ENCODE measurements around the gene PTPRCAP. TPM values are rescaled to one million over a fixed set of nuclear protein-coding genes. Genes with fewer than 3 reads are reported as not detected.

PTPRCAP gene
- total and polyA plus RNA-seq, 2 experiments from 2014 or later, result 3.3 to 3.5 TPM

GRCh38 chr11:67452141-67452952 is 14.9 kb upstream of the PTPRCAP start, which contains the start of gene GPR152:
Gene GPR152, minus strand, starts transcription at chr11:67452729. Its CDS starts 5 bp downstream, at chr11:67452724.
- H3K4me3 Mint-ChIP-seq, result no peak within 1 kb of the TSS
- H3K36me3 Mint-ChIP-seq (ENCODE audit: low read depth), result no peaks in the 10 kb centered on the region
- TF ChIP-seq REST (IDR thresholded peaks at IDR 0.05; ENCODE audit: unreplicated experiment) (no peak), CREB1 (CRISPR knock-in tag; IDR thresholded peaks at IDR 0.05; ENCODE audit: low read depth) (no peak), EZH2 (IDR thresholded peaks at IDR 0.05; ENCODE audit: low read depth, unreplicated experiment) (no peak), ZNF114 (CRISPR knock-in tag; IDR thresholded peaks at IDR 0.05) (no peak), ZNF331 (CRISPR knock-in tag; IDR thresholded peaks at IDR 0.05; ENCODE audit: low read depth) (no peak), POLR2AphosphoS5 (IDR thresholded peaks at IDR 0.05; ENCODE audit: low read depth) (no peak), ETS1 (IDR thresholded peaks at IDR 0.05) (no peak), ZNF462 (CRISPR knock-in tag; IDR thresholded peaks at IDR 0.05) (no peak), NANOG (IDR thresholded peaks at IDR 0.05; ENCODE audit: borderline replicate concordance) (no peak), STAT1 (IDR thresholded peaks at IDR 0.05; ENCODE audit: unreplicated experiment) (no peak), JUNB (IDR thresholded peaks at IDR 0.05; ENCODE audit: unreplicated experiment) (no peak), CTCF (conservative IDR thresholded peaks at IDR 0.05; ENCODE audit: low read depth in 2 of 2) (no peak), EZH2phosphoT487 (IDR thresholded peaks at IDR 0.05; ENCODE audit: unreplicated experiment) (no peak)
- H3K4me1 Mint-ChIP-seq, result no peaks in the 10 kb centered on the region
- Histone ChIP-seq H3K36me3 (ENCODE audit: insufficient read depth) (no peaks in the 10 kb centered on the region), H3K4me2 (no peak within 1 kb of the TSS), H3K9me2 (ENCODE audit: insufficient read depth) (no peaks in the 10 kb centered on the region), H3K4me1 (ENCODE audit: insufficient read depth) (no peaks in the 10 kb centered on the region), H3K79me2 (replicated peaks; ENCODE audit: insufficient read depth) (no peaks in the 10 kb centered on the region), H3K27me3 (ENCODE audit: insufficient read depth) (no peaks in the 10 kb centered on the region), H4K20me1 (replicated peaks; ENCODE audit: insufficient read depth) (no peaks in the 10 kb centered on the region), H3K4me3 (no peak within 1 kb of the TSS), H3F3A (replicated peaks; ENCODE audit: low read depth) (no peaks in the 10 kb centered on the region), H3K27ac (ENCODE audit: low read depth) (no peak within 1 kb of the TSS), H2AFZ (no peak within 1 kb of the TSS)
- H3K27ac Mint-ChIP-seq, result no peak within 1 kb of the TSS
- H3K9me3 Mint-ChIP-seq, result no peaks in the 10 kb centered on the region
- DNase-seq (ENCODE audit: low spot score) (no peak), ATAC-seq (no peak)
- H3K27me3 Mint-ChIP-seq (ENCODE audit: insufficient read depth, low read depth, poor library complexity), result peaks cover 14% of the 10 kb centered on the region
